GM12873 (cell line): ENCODE measurements around the gene A2M.

ENCODE experiments used
- CTCF ChIP-seq: IDR thresholded peaks from 2 replicates; pipeline ENCODE4 v1.5.1; 2012; ENCODE audit warnings: low read depth, mild to moderate bottlenecking, moderate library complexity, low read length, control low read depth; ENCODE audit not compliant: insufficient read depth; ENCODE audit errors: missing control alignments

Gene A2M

DNA sequence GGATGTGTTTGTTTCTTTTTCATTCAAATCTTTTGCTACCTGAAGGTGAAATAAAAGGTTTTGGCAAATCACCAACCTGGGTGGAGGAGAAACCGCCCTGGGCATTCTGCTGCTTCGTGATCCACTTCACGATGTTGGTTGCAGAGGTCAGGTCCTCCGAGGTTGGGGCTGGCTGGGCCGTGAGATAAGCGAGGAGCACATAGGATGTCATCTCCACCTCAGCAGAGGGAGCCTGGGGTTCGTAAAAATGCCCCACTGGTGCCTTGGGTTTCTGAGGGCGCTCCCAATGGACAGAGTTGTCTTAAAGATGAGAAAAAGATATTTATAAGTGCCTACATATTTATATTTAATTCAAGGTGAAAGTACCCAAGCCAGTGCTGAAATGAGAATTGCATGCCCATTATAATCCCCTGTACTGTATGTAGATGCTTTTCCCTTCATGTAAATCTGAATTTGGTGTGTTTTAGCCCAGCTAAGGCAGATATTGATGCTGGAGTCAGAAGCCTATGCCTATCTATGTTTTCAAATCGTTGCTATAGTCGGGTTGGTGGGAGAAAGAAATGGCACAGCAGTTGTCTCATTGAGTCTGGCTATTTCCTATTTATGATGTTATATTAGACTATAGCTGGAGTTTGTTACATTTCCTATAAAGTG, 41.1 kb downstream of the A2M start:
- no peak for TF ChIP-seq CTCF

DNA sequence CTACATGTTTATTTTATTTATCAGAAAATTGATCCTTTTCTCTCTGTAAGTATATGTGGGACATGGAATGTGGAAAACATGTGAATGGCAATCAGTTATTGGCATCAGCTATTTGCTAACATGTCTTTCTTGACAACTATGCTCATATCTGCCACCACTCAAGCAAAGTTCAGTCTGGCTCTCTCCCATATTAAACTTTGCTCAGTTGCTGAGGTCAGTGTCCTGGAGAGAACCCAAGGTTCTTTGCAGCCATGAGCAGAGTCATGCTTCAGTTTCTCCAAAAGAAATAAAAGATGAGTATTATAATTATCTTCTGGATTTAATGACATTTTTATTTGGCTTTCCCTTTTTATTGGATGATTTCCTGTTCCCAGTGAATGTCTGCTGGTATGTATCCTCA, 42.6 kb downstream of the A2M start:
- TF ChIP-seq CTCF, result no peak

DNA sequence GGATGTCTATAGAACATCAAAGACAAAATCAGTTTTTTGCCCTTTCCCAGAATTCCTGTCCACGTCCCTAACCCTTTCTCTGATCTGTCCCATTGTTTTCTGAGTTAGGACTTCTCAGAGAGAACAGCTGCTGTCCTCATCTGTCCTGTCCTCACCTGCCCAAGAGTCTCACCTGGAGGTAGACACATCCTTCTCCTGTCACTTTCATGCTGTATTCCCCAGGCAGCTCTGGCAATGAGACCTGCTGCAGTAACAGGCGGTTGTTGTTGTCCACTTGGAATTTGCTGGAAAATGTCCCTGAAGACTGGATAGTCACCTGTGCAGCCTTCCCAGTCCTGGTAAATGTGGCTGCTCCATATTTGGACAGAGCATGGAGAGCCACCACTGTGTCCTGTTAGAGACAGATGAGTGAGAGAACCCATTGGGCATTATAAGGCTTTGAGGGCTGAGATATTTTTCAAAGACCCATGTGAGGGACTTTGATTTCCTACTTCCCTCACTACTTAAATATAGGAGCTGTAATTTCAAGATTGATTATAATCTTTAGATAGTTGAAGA, 43.2 kb downstream of the A2M start:
- TF ChIP-seq CTCF, result no peak

GRCh38 chr12:9071969-9072368, 43.8 kb downstream of the A2M start:
- TF ChIP-seq CTCF, result no peak

GRCh38 chr12:9071518-9071917, 44.2 kb downstream of the A2M start:
- no peak for TF ChIP-seq CTCF

DNA sequence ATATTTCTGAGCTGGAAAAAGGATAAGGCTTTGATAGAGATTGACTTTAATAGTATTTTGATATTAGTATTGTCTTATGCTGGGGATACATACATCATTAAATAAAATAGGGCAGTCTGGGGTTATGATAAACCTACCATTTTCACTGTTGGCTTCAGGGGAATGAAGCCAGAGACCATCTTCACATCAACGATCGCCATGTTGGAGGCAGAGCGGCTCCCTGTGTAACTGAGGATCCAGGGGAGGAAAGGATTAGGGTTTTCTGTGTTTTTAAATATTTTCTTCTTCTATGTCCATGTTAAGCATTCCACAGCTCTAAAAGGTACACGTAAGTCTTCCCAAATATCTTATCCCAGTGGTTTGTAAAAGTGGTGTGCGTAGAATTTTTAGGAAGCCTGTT, 45.4 kb downstream of the A2M start:
- TF ChIP-seq CTCF, result no peak

GRCh38 chr12:9068600-9068999, 47.1 kb downstream of the A2M start:
- TF ChIP-seq CTCF, result no peak

DNA sequence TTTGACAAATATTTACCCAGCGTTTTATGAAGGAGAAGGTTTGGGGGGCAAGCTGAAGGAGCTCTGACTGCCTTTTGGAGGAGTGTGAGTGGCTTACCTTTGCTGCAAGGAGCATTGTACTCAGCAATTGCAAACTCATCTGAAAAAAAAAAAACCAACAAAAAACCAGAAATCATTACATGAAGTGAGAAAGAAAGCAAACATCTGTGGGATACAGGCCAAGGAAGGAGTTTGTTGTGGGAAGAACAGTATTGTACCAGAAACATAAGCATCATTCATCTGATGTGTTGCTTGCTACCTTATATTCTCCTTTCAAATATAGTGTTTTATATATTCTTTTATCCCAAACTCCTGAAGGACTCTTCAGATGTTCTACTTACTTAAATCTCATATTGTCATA, 47.6 kb downstream of the A2M start:
- TF ChIP-seq CTCF, result no peak
